Glutamatergic neuron (in vitro differentiated cells): Measurements from ENCODE around the gene VSTM2B. TPM values are rescaled to one million over a fixed set of nuclear protein-coding genes. Genes with fewer than 3 reads are reported as not detected.

Experiments
- DNase-seq: peaks from one replicate; pipeline ENCODE4 v3.0.0; 2022
- H3K27ac Mint-ChIP-seq: one replicate; pipeline ENCODE4 v1.8.0; 2020; ENCODE audit warnings: mild to moderate bottlenecking, mixed read lengths, inconsistent platforms; ENCODE audit not compliant: unreplicated experiment
- H3K27me3 Mint-ChIP-seq: one replicate; pipeline ENCODE4 v1.8.0; 2020; ENCODE audit warnings: mild to moderate bottlenecking, moderate library complexity, mixed read lengths, inconsistent platforms; ENCODE audit not compliant: unreplicated experiment
- H3K36me3 Mint-ChIP-seq: one replicate; pipeline ENCODE4 v1.8.0; 2020; ENCODE audit warnings: mild to moderate bottlenecking, mixed read lengths, inconsistent platforms; ENCODE audit not compliant: unreplicated experiment
- H3K4me1 Mint-ChIP-seq: one replicate; pipeline ENCODE4 v1.8.0; 2020; ENCODE audit warnings: mild to moderate bottlenecking, low read depth, mixed read lengths, inconsistent platforms; ENCODE audit not compliant: unreplicated experiment
- H3K4me3 Mint-ChIP-seq: one replicate; pipeline ENCODE4 v1.8.0; 2020; ENCODE audit warnings: mild to moderate bottlenecking, mixed read lengths, inconsistent platforms; ENCODE audit not compliant: unreplicated experiment
- H3K9me3 Mint-ChIP-seq: one replicate; pipeline ENCODE4 v1.8.0; 2020; ENCODE audit warnings: mild to moderate bottlenecking, moderate library complexity, mixed read lengths, inconsistent platforms; ENCODE audit not compliant: unreplicated experiment
- CTCF ChIP-seq: fragments of 200-600 bp; sonication (generic); IDR thresholded peaks from one replicate; pipeline ENCODE4 v1.5.0; 2021; ENCODE audit not compliant: partially characterized antibody, unreplicated experiment
- total RNA-seq: library from RNA; stranded (reverse); fragmentation: NEBNext Ultra II Directional; extraction: Animal tissue kit (Norgen Biotek cat#: 25700); gene quantifications from one replicate; pipeline ENCODE4 v1.2.1, GENCODE V29; 2021; ENCODE audit not compliant: unreplicated experiment

Gene VSTM2B
- total RNA-seq, 1 donor from 2014 or later: 16.6 TPM

- H3K36me3 Mint-ChIP-seq: peaks cover 17% of the 10 kb centered on the region
- no peak for TF ChIP-seq CTCF
- H3K27ac Mint-ChIP-seq: no peak overlapping the region
- no peaks in the 10 kb centered on the region for H3K27me3 Mint-ChIP-seq
- H3K4me1 Mint-ChIP-seq: no peaks in the 10 kb centered on the region
- DNase-seq: no peak
- no peak overlapping the region for H3K4me3 Mint-ChIP-seq
- no peaks in the 10 kb centered on the region for H3K9me3 Mint-ChIP-seq
Measured at GRCh38 chr19:29537181-29537580, 11.4 kb downstream of the VSTM2B start.

DNA sequence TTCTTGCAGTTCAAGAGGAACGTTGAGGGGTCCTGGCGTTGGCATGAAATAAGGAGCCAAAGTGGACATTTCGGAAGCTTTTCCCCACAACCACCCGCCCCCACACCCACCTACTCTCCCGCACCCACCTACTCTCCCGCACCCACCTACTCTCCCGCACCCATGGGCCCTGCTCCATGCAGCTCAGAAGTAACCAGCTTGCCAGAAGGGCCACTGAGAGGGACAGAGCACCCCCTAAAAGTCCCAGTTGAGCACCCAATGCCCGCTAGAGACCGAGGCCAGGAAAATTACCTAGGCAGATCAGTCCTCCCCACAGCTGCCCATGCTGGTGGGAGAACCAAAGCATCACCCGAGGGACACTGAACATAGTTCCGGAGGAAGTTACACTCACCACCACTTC, 11.8 kb downstream of the VSTM2B start:
- H3K4me3 Mint-ChIP-seq: no peak overlapping the region
- no peaks in the 10 kb centered on the region for H3K27me3 Mint-ChIP-seq
- no peak for DNase-seq
- H3K4me1 Mint-ChIP-seq: no peaks in the 10 kb centered on the region
- TF ChIP-seq CTCF: no peak
- H3K9me3 Mint-ChIP-seq: no peaks in the 10 kb centered on the region
- peaks cover 13% of the 10 kb centered on the region for H3K36me3 Mint-ChIP-seq
- H3K27ac Mint-ChIP-seq: no peak overlapping the region

DNA sequence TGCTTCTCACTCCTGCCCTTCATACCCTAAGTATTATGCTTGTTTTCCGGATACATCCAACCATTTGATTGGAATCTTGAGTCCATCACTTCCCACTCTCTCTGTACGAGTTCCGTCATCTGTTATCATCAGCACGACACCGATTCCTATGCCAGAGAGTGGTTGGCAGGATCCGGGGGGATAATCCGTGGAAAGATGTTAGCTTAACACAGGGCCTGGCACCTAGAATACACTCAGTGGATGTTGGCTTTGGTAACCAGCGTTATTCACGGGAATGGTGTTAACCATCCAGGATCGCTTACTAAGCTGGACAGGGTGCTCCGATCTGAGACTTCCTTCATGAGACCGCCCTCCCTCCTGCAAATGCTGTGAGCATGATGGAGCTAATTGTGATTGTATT, 12.4 kb downstream of the VSTM2B start:
- H3K9me3 Mint-ChIP-seq: no peaks in the 10 kb centered on the region
- no peaks in the 10 kb centered on the region for H3K27me3 Mint-ChIP-seq
- no peak overlapping the region for H3K4me3 Mint-ChIP-seq
- peaks cover 13% of the 10 kb centered on the region for H3K36me3 Mint-ChIP-seq
- no peak for TF ChIP-seq CTCF
- no peaks in the 10 kb centered on the region for H3K4me1 Mint-ChIP-seq
- H3K27ac Mint-ChIP-seq: no peak overlapping the region
- DNase-seq: no peak

GRCh38 chr19:29538651-29539050, 12.9 kb downstream of the VSTM2B start:
- Mint-ChIP-seq H3K27me3 (no peaks in the 10 kb centered on the region), H3K9me3 (no peaks in the 10 kb centered on the region), H3K4me3 (no peak overlapping the region), H3K27ac (no peak overlapping the region), H3K36me3 (peaks cover 13% of the 10 kb centered on the region), H3K4me1 (no peaks in the 10 kb centered on the region)
- TF ChIP-seq CTCF: no peak
- DNase-seq: no peak

GRCh38 chr19:29539131-29539530, 13.3 kb downstream of the VSTM2B start:
- Mint-ChIP-seq H3K4me1 (no peaks in the 10 kb centered on the region), H3K27ac (no peak overlapping the region), H3K9me3 (no peaks in the 10 kb centered on the region), H3K36me3 (peaks cover 13% of the 10 kb centered on the region), H3K27me3 (no peaks in the 10 kb centered on the region), H3K4me3 (no peak overlapping the region)
- DNase-seq: no peak
- no peak for TF ChIP-seq CTCF
